Breast epithelium (tissue), 4 donors: ENCODE measurements around the gene PPIH. TPM values are rescaled to one million over a fixed set of nuclear protein-coding genes. Genes with fewer than 3 reads are reported as not detected.

ENCODE experiments used
- DNase-seq, 2 donors: peaks; one replicate each; pipeline ENCODE4 v3.0.0-alpha.2; 2019; ENCODE audit warnings: low spot score in 2 of 2
- H3K27ac ChIP-seq, 2 donors: fragments of 200-600 bp; sonication (generic) in 1 of 2; one replicate each; pipeline ENCODE4 v1.5.1; 2016 to 2019; ENCODE audit warnings: mild to moderate bottlenecking in 1 of 2
- H3K27me3 ChIP-seq, 2 donors: fragments of 200-600 bp; sonication (generic) in 1 of 2; one replicate each; pipeline versions ENCODE4 v1.5.1 to v1.6.0; 2017 to 2019; ENCODE audit warnings: control low read depth in 1 of 2, mild to moderate bottlenecking in 1 of 2
- H3K36me3 ChIP-seq: fragments of 200-600 bp; one replicate; pipeline ENCODE4 v1.5.1; 2019
- H3K4me1 ChIP-seq, 2 donors: fragments of 200-600 bp; sonication (generic); one replicate each; pipeline ENCODE4 v1.5.1; 2016 to 2019; ENCODE audit warnings: control low read depth in 1 of 2
- H3K4me3 ChIP-seq, 3 donors: fragments of 200-600 bp; sonication (generic); 1 replicate in 2 of 3; 2 replicates in 1 of 3; pipeline ENCODE4 v1.5.1; 2016 to 2019; ENCODE audit warnings: mild to moderate bottlenecking in 3 of 3, moderate library complexity in 2 of 3
- H3K9me3 ChIP-seq, 2 donors: fragments of 200-600 bp; sonication (generic) in 1 of 2; one replicate each; pipeline ENCODE4 v1.5.1; 2016 to 2019; ENCODE audit warnings: control low read depth in 1 of 2
- CTCF ChIP-seq, 3 donors: fragments of 450-650 bp; IDR thresholded peaks; one replicate each; pipeline ENCODE4 v1.5.1; 2016 to 2017; ENCODE audit warnings: antibody characterized with exemption in 3 of 3, mild to moderate bottlenecking in 3 of 3, moderate library complexity in 3 of 3
- POLR2A ChIP-seq: fragments of 450-650 bp; IDR thresholded peaks from one replicate; pipeline ENCODE4 v1.6.1; 2016; ENCODE audit warnings: antibody characterized with exemption, mild to moderate bottlenecking, moderate library complexity
- POLR2AphosphoS5 ChIP-seq, 3 donors: sonication (generic); formaldehyde crosslinking; IDR thresholded peaks; one replicate each; pipeline ENCODE4 v1.6.1; 2017; ENCODE audit warnings: antibody characterized with exemption in 3 of 3
- intact Hi-C: fragments of 100-400 bp; cut with DNase I; formaldehyde crosslinking; loops from one replicate; pipeline ENCODE4 v1.15.1; 2023; ENCODE audit warnings: low total_unique reads
- total RNA-seq, 3 donors: library from RNA; depleted of rRNA; stranded (reverse); fragments of >200 nt; gene quantifications; one replicate each; pipeline ENCODE4 v1.1.0, GENCODE V29; 2016

Gene PPIH
- total RNA-seq, 3 donors from 2014 or later, result 21.6 to 37.9 (median 24.6) TPM

GRCh38 chr1:42639116-42639515 is 19.1 kb upstream of the PPIH start:
- intact Hi-C loops, result no loop called here

GRCh38 chr1:42646056-42646455 is 12.2 kb upstream of the PPIH start:
- no peaks in the 10 kb centered on the region for H3K9me3 ChIP-seq
- no peak overlapping the region for H3K27ac ChIP-seq
- no peak for DNase-seq
- TF ChIP-seq CTCF (IDR thresholded peaks at IDR 0.05) (no peak), POLR2AphosphoS5 (IDR thresholded peaks at IDR 0.05) (no peak), POLR2A (no peak)
- H3K27me3 ChIP-seq, result no peaks in the 10 kb centered on the region
- H3K4me1 ChIP-seq, result no peaks in the 10 kb centered on the region
- H3K36me3 ChIP-seq, result no peaks in the 10 kb centered on the region
- no peak overlapping the region for H3K4me3 ChIP-seq
- intact Hi-C loops, result no loop called here

More at GRCh38 chr1:42639116-42639515, 19.1 kb upstream of the PPIH start:
- Histone ChIP-seq H3K4me1 (no peaks in the 10 kb centered on the region), H3K4me3 (no peak overlapping the region), H3K9me3 (no peaks in the 10 kb centered on the region), H3K27ac (no peak overlapping the region), H3K27me3 (no peaks in the 10 kb centered on the region), H3K36me3 (no peaks in the 10 kb centered on the region)
- no peak for DNase-seq
- TF ChIP-seq POLR2A (no peak), CTCF (IDR thresholded peaks at IDR 0.05) (no peak), POLR2AphosphoS5 (IDR thresholded peaks at IDR 0.05) (no peak)

- Histone ChIP-seq H3K27ac (peak overlapping the region in 1 of 2 donors; percentile 69), H3K4me3 (peak overlapping the region in 2 of 3 donors; percentile 76 to 77), H3K36me3 (no peaks in the 10 kb centered on the region), H3K27me3 (no peaks in the 10 kb centered on the region), H3K9me3 (no peaks in the 10 kb centered on the region), H3K4me1 (peaks cover 0 to 7% of the 10 kb centered on the region in 2 donors)
- intact Hi-C loops, result loop anchor here (5.0 kb wide), 1 partner anchor 1010 kb away; no protein-coding TSS in a partner anchor
- no peak for TF ChIP-seq POLR2A
- DNase-seq, result no peak
Measured at GRCh38 chr1:42657201-42657600, 1.0 kb upstream of the PPIH start.

- Histone ChIP-seq H3K36me3 (no peaks in the 10 kb centered on the region), H3K27ac (peak overlapping the region; percentile 69 to 91), H3K4me3 (peak overlapping the region; percentile 76 to 86 (median 77)), H3K4me1 (peaks cover 0 to 7% of the 10 kb centered on the region in 2 donors), H3K9me3 (no peaks in the 10 kb centered on the region), H3K27me3 (no peaks in the 10 kb centered on the region)
- intact Hi-C loops, result loop anchor here (5.0 kb wide), 1 partner anchor 1008 kb away; no protein-coding TSS in a partner anchor
- no peak for DNase-seq
- TF ChIP-seq POLR2A (no peak), POLR2AphosphoS5 (IDR thresholded peaks at IDR 0.05) (no peak), CTCF (IDR thresholded peaks at IDR 0.05) (no peak)
Measured at GRCh38 chr1:42658877-42659337, 684 bp downstream of the PPIH start.

GRCh38 chr1:42660907-42661500 is 2.8 kb downstream of the PPIH start:
- Histone ChIP-seq H3K4me3 (no peak overlapping the region), H3K27me3 (no peaks in the 10 kb centered on the region), H3K4me1 (peaks cover 0 to 7% of the 10 kb centered on the region in 2 donors), H3K36me3 (no peaks in the 10 kb centered on the region), H3K27ac (no peak overlapping the region), H3K9me3 (no peaks in the 10 kb centered on the region)
- no peak for TF ChIP-seq POLR2AphosphoS5 (IDR thresholded peaks at IDR 0.05)
- no peak for TF ChIP-seq POLR2A
- no peak for TF ChIP-seq CTCF (IDR thresholded peaks at IDR 0.05)
- no peak for DNase-seq
- intact Hi-C loops, result no loop called here
